CD4-positive, CD25-positive, alpha-beta regulatory T cell (primary cell): ENCODE measurements around the gene EMP2. TPM values are rescaled to one million over a fixed set of nuclear protein-coding genes. Genes with fewer than 3 reads are reported as not detected.
"Not testable (repeated sequence)": the region's sequence is repeated elsewhere in the genome, so short reads cannot be mapped to it uniquely, and the experiment has no call there.

Experiments
- ATAC-seq, 2 donors: fragments of 150-1000 bp; cut with Tn5 transposase; one replicate each; pipeline ENCODE4 v1.10.0; 2021; ENCODE audit warnings: low read depth in 2 of 2, moderate number of reproducible peaks in 2 of 2, moderate library complexity in 1 of 2
- DNase-seq, 3 donors: peaks; one replicate each; pipeline versions ENCODE4 v3.0.0 to v3.0.0-alpha.2; 2012 to 2022; ENCODE audit warnings: mixed read lengths in 1 of 3
- H3K27ac ChIP-seq: one replicate; pipeline ENCODE4 v1.7.0; 2013; ENCODE audit warnings: mild to moderate bottlenecking, low read length; ENCODE audit not compliant: insufficient read depth, poor library complexity, severe bottlenecking
- H3K27me3 ChIP-seq: one replicate; pipeline ENCODE4 v1.7.0; 2013; ENCODE audit warnings: low read length; ENCODE audit not compliant: control insufficient read depth, insufficient read depth
- H3K36me3 ChIP-seq: one replicate; pipeline ENCODE4 v1.7.0; 2013; ENCODE audit warnings: mild to moderate bottlenecking, low read length, moderate library complexity; ENCODE audit not compliant: control insufficient read depth, insufficient read depth
- H3K4me1 ChIP-seq: 2 replicates; pipeline ENCODE4 v1.7.0; 2013; ENCODE audit warnings: mild to moderate bottlenecking, low read length; ENCODE audit not compliant: insufficient read depth, control insufficient read depth, poor library complexity, severe bottlenecking
- H3K4me3 ChIP-seq: one replicate; pipeline ENCODE4 v1.7.0; 2013; ENCODE audit warnings: low read depth, mild to moderate bottlenecking, low read length, moderate library complexity
- H3K9me3 ChIP-seq, 2 experiments: 1 replicate in 1 of 2; 2 replicates in 1 of 2; pipeline ENCODE4 v1.7.0; 2013; ENCODE audit warnings: low read length in 2 of 2, mild to moderate bottlenecking in 1 of 2, moderate library complexity in 1 of 2; ENCODE audit not compliant: control insufficient read depth in 2 of 2
- H3K27ac Mint-ChIP-seq, 3 donors: one replicate each; pipeline ENCODE4 v1.8.0; 2020 to 2022; ENCODE audit warnings: mild to moderate bottlenecking in 3 of 3, mixed read lengths in 3 of 3, moderate library complexity in 2 of 3
- H3K27me3 Mint-ChIP-seq: one replicate; pipeline ENCODE4 v1.8.0; 2022; ENCODE audit warnings: mild to moderate bottlenecking, mixed read lengths
- H3K36me3 Mint-ChIP-seq: one replicate; pipeline ENCODE4 v1.8.0; 2020; ENCODE audit warnings: mixed read lengths
- H3K4me1 Mint-ChIP-seq, 4 donors: one replicate each; pipeline ENCODE4 v1.8.0; 2020 to 2022; ENCODE audit warnings: mixed read lengths in 4 of 4, mild to moderate bottlenecking in 1 of 4
- H3K4me3 Mint-ChIP-seq, 4 donors: one replicate each; pipeline ENCODE4 v1.8.0; 2020 to 2022; ENCODE audit warnings: mild to moderate bottlenecking in 4 of 4, mixed read lengths in 4 of 4, moderate library complexity in 3 of 4
- H3K9me3 Mint-ChIP-seq, 7 donors: one replicate each; pipeline ENCODE4 v1.8.0; 2020 to 2022; ENCODE audit warnings: mixed read lengths in 7 of 7, mild to moderate bottlenecking in 3 of 7, moderate library complexity in 2 of 7
- polyA plus RNA-seq, 4 donors: library from polyadenylated mRNA; unstranded; fragments of 300-500 nt; fragmentation: Illumina TruSeq; gene quantifications; one replicate each; pipeline ENCODE4 v1.2.3, GENCODE V29; 2021
- total RNA-seq: library from RNA; stranded (reverse); gene quantifications from one replicate; pipeline ENCODE4 v1.2.3, GENCODE V29; 2022

Gene EMP2
- total and polyA plus RNA-seq, 5 donors from 2014 or later, result not detected

DNA sequence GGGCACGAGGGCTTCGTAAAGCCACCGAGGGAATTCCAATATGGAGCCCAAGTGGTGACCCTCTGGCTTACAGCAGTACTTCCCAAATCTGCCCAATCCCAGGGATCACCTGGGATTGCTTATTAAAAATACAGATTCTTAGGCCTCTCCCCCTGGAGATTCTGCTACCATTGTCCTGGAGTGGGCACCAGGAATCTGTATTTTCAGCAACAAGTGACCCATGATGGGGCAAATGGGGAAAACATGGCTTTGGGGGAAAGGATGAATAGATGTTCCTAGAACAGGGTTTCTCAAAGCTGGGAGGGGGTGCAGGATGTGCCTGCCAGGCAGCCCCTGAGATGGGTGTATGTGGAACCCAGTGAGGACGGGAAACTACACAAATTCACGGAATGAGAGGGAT lies 40.6 kb downstream of the EMP2 start:
- ATAC-seq, result no peak
- Histone ChIP-seq H3K27me3 (no peaks in the 10 kb centered on the region), H3K27ac (no peak overlapping the region), H3K4me3 (no peak overlapping the region), H3K9me3 (no peaks in the 10 kb centered on the region), H3K4me1 (no peaks in the 10 kb centered on the region), H3K36me3 (no peaks in the 10 kb centered on the region)
- Mint-ChIP-seq H3K4me3 (no peak overlapping the region), H3K27ac (no peak overlapping the region), H3K36me3 (no peaks in the 10 kb centered on the region), H3K27me3 (peaks cover 10% of the 10 kb centered on the region), H3K4me1 (no peaks in the 10 kb centered on the region), H3K9me3 (peaks cover 0 to 2% (median 0%) of the 10 kb centered on the region in 7 donors)
- DNase-seq, result no peak

DNA sequence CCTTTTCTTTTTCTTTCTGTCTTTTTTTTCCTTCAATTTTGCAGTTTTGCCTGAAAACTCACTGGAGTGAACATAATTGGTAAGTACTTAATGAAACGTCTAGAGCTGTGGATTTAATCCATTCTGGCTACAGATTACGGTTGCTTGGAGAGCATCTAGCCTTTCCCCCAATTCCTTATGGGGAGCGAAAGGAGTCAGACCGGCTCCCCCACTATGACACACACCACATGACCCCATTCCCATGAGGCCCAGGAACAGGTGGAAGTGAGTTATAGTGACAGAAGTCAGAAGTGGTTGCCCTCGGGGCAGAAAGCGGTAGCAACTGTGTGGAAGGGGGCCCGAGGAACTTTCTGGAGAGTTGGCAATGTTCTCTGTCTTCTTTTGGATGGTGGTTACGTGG lies 41.2 kb downstream of the EMP2 start:
- peaks cover 11% of the 10 kb centered on the region for H3K27me3 Mint-ChIP-seq
- Histone ChIP-seq H3K27me3 (no peaks in the 10 kb centered on the region), H3K4me3 (no peak overlapping the region), H3K9me3 (no peaks in the 10 kb centered on the region), H3K27ac (no peak overlapping the region), H3K4me1 (no peaks in the 10 kb centered on the region), H3K36me3 (no peaks in the 10 kb centered on the region)
- DNase-seq (no peak), ATAC-seq (no peak)
- H3K4me3 Mint-ChIP-seq, result no peak overlapping the region
- no peak overlapping the region for H3K27ac Mint-ChIP-seq
- peaks cover 0 to 2% (median 0%) of the 10 kb centered on the region in 7 donors for H3K9me3 Mint-ChIP-seq
- H3K4me1 Mint-ChIP-seq, result no peaks in the 10 kb centered on the region
- H3K36me3 Mint-ChIP-seq, result no peaks in the 10 kb centered on the region

DNA sequence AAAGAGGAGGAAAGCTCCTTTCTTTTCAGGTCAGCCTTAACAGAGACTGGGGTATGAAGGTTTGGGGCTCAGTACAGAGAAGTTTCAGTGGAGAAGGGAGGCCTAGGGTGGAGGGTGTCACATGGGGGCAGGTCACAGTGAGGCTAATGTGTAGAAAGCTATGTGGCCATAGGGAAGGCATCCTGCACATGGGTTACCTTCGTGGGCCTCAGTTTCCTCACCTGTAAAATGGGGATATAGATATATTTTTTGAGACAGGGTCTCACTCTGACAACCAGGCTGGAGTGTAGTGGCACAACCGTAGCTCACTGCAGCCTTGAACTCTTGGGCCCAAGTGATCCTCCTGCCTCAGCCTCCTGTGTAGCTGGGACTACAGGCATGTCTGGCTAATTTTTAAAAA lies 41.8 kb downstream of the EMP2 start:
- Mint-ChIP-seq H3K9me3 (peaks cover 0 to 2% (median 0%) of the 10 kb centered on the region in 7 donors), H3K4me1 (no peaks in the 10 kb centered on the region), H3K27me3 (peaks cover 11% of the 10 kb centered on the region), H3K27ac (no peak overlapping the region), H3K36me3 (no peaks in the 10 kb centered on the region), H3K4me3 (no peak overlapping the region)
- H3K27me3 ChIP-seq, result no peaks in the 10 kb centered on the region
- ATAC-seq (no peak), DNase-seq (no peak)
- no peak overlapping the region for H3K4me3 ChIP-seq
- H3K9me3 ChIP-seq, result no peaks in the 10 kb centered on the region
- H3K27ac ChIP-seq, result no peak overlapping the region
- H3K4me1 ChIP-seq, result no peaks in the 10 kb centered on the region
- no peaks in the 10 kb centered on the region for H3K36me3 ChIP-seq

GRCh38 chr16:10537946-10538345 lies 42.5 kb downstream of the EMP2 start:
- Mint-ChIP-seq H3K9me3 (peaks cover 0 to 2% (median 0%) of the 10 kb centered on the region in 7 donors), H3K27ac (peak overlapping the region in 1 of 3 donors; percentile 22), H3K4me1 (no peaks in the 10 kb centered on the region)

GRCh38 chr16:10536814-10537389 lies 43.5 kb downstream of the EMP2 start:
- Histone ChIP-seq H3K9me3 (no peaks in the 10 kb centered on the region), H3K27ac (no peak overlapping the region), H3K36me3 (no peaks in the 10 kb centered on the region), H3K4me1 (no peaks in the 10 kb centered on the region), H3K4me3 (no peak overlapping the region), H3K27me3 (no peaks in the 10 kb centered on the region)
- H3K36me3 Mint-ChIP-seq, result no peaks in the 10 kb centered on the region
- no peak overlapping the region for H3K4me3 Mint-ChIP-seq
- no peak overlapping the region for H3K27ac Mint-ChIP-seq
- DNase-seq (no peak), ATAC-seq (no peak)
- peaks cover 11% of the 10 kb centered on the region for H3K27me3 Mint-ChIP-seq
- H3K4me1 Mint-ChIP-seq, result no peaks in the 10 kb centered on the region
- H3K9me3 Mint-ChIP-seq, result peaks cover 0 to 2% (median 0%) of the 10 kb centered on the region in 7 donors

More at GRCh38 chr16:10537946-10538345, 42.5 kb downstream of the EMP2 start:
- ATAC-seq, result no peak
- Histone ChIP-seq H3K27ac (no peak overlapping the region), H3K9me3 (no peaks in the 10 kb centered on the region), H3K27me3 (no peaks in the 10 kb centered on the region), H3K4me1 (no peaks in the 10 kb centered on the region), H3K4me3 (no peak overlapping the region), H3K36me3 (no peaks in the 10 kb centered on the region)
- peaks cover 11% of the 10 kb centered on the region for H3K27me3 Mint-ChIP-seq
- no peaks in the 10 kb centered on the region for H3K36me3 Mint-ChIP-seq
- H3K4me3 Mint-ChIP-seq, result no peak overlapping the region
- no peak for DNase-seq

DNA sequence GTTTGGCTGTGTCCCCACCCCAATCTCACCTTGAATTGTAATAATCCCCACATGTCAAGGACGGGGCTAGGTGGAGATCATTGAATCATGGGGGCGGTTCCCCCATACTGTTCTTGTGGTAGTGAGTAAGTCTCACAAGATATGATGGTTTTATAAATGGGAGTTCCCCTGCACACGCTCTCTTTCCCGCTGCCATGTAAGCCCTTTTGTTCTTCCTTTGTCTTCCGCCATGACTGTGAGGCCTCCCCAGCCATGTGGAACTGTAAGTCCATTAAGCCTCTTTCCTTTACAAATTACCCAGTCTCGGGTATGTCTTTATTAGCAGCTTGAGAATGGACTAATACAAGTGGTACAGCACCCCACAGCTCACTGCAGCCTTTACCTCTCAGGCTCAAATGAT lies 44.1 kb downstream of the EMP2 start:
- not testable (repeated sequence) for H3K27ac Mint-ChIP-seq, ATAC-seq, H3K36me3 Mint-ChIP-seq, H3K4me1 Mint-ChIP-seq, DNase-seq, H3K9me3 Mint-ChIP-seq, H3K4me1 ChIP-seq, H3K36me3 ChIP-seq, H3K27me3 ChIP-seq, H3K9me3 ChIP-seq, H3K4me3 ChIP-seq, H3K4me3 Mint-ChIP-seq, H3K27ac ChIP-seq
- peaks cover 11% of the 10 kb centered on the region for H3K27me3 Mint-ChIP-seq

DNA sequence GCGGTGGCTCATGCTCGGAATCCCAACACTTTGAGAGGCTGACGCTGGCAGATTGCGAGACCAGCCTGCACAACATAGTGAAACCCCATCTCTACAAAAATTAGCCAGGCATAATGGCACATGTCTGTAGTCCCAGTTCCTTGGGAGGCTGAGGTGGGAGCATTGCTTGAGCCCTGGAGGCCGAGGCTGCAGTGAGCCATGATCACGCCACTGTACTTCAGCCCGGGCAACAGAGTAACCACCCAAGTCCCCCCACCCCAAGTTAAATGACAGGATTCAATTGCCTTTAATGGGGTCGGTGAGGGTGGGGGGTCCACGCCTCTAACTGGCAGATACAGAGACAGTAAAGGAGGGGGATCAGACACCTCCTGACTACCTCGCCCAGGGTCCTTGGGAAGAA lies 44.9 kb downstream of the EMP2 start:
- Mint-ChIP-seq H3K4me3 (no peak overlapping the region), H3K4me1 (no peaks in the 10 kb centered on the region), H3K9me3 (peaks cover 0 to 2% (median 0%) of the 10 kb centered on the region in 7 donors), H3K36me3 (no peaks in the 10 kb centered on the region), H3K27ac (no peak overlapping the region), H3K27me3 (peaks cover 5% of the 10 kb centered on the region)
- no peak overlapping the region for H3K4me3 ChIP-seq
- H3K9me3 ChIP-seq, result no peaks in the 10 kb centered on the region
- no peaks in the 10 kb centered on the region for H3K36me3 ChIP-seq
- no peak for DNase-seq
- no peaks in the 10 kb centered on the region for H3K27me3 ChIP-seq
- no peak overlapping the region for H3K27ac ChIP-seq
- no peaks in the 10 kb centered on the region for H3K4me1 ChIP-seq
- no peak for ATAC-seq

DNA sequence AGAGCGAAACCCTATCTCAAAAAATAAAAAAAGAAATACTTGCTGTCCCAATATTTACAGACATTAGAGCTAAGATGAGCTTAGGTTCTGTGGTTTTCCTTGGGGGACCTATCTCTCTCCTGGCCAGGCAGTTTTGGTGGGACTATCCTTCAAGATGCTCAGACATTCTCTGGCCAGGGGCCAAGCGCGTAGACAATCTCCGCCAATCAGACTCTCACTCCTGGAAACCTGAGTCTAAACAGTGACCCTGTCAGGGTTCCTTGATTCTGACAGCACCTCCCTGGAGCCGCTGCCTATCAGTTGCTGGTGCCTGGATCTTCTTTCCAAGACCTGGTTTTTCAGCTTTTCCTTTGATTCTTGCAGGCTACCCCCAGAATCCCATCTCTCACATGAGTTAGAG lies 45.6 kb downstream of the EMP2 start:
- Mint-ChIP-seq H3K4me1 (no peaks in the 10 kb centered on the region), H3K9me3 (peaks cover 0 to 2% (median 0%) of the 10 kb centered on the region in 7 donors), H3K36me3 (no peaks in the 10 kb centered on the region), H3K27ac (no peak overlapping the region), H3K27me3 (peaks cover 4% of the 10 kb centered on the region), H3K4me3 (no peak overlapping the region)
- Histone ChIP-seq H3K4me1 (no peaks in the 10 kb centered on the region), H3K27me3 (no peaks in the 10 kb centered on the region), H3K36me3 (no peaks in the 10 kb centered on the region), H3K9me3 (no peaks in the 10 kb centered on the region), H3K4me3 (no peak overlapping the region), H3K27ac (no peak overlapping the region)
- DNase-seq (no peak), ATAC-seq (no peak)
